OCI-LY1 (cell line): Measurements from ENCODE around the gene BTNL9.

Source experiments
- CTCF ChIP-seq: fragments of 200-600 bp; sonication (generic), shearing (Covaris generic); IDR thresholded peaks from 2 replicates; pipeline ENCODE4 v1.5.1; 2017; ENCODE audit warnings: mild to moderate bottlenecking, antibody characterized with exemption, low read length, moderate library complexity, mixed read lengths
- EZH2 ChIP-seq: fragments of 200-600 bp; sonication (generic), shearing (Covaris generic); IDR thresholded peaks from 2 replicates; pipeline ENCODE4 v1.8.0; 2017; ENCODE audit warnings: borderline replicate concordance, mixed run types, mild to moderate bottlenecking, antibody characterized with exemption, low read length, moderate library complexity, mixed read lengths

GRCh38 chr5:181059297-181060230, 19.5 kb downstream of the BTNL9 start:
- TF ChIP-seq CTCF (no peak), EZH2 (no peak)
